ENCODE results near the gene RSPH10B. TPM values are rescaled to one million over a fixed set of nuclear protein-coding genes. Genes with fewer than 3 reads are reported as not detected.
"Not testable (repeated sequence)": the region's sequence is repeated elsewhere in the genome, so short reads cannot be mapped to it uniquely, and the experiment has no call there.

Gene RSPH10B
- polyA plus RNA-seq, 3 donors from 2014 or later, result not detected

DNA sequence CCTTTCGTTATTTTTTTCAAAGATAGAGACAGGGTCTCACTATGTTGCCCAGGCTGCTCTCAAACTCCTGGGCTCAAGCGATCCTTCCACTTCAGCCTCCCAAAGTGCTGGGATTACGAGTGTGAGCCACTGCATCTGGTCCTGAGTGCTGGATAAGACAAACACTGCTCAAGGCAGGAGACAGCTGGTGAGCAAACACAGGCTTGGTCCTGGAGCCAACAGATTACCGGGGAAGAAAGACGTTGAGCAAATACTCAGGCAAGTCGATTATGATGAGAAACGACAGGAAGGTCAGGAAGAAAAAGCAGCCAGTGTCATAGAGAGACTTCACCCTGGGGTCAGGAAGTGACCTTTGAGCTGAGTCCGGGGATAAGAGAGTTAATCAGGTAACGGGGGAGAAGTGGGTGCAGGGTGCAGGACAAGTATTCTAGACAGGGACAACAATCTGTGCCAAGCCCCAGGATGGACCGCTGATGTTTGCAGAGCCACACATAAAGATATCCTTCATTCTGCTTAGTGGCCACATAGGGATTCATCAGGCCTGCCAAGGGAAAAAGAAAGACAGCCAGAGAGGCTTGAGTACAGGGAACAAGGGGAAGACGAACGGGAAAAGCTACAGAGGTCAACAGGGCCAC is 9.3 kb upstream of the RSPH10B start:
- not testable (repeated sequence) for H3K4me3 Mint-ChIP-seq; DNase-seq; H3K27ac Mint-ChIP-seq; H3K27me3 Mint-ChIP-seq (ENCODE audit: low read depth in 3 of 3); H3K4me1 Mint-ChIP-seq; H3K9me3 Mint-ChIP-seq
- peaks cover 3 to 12% (median 7%) of the 10 kb centered on the region in 3 donors for H3K36me3 Mint-ChIP-seq

DNA sequence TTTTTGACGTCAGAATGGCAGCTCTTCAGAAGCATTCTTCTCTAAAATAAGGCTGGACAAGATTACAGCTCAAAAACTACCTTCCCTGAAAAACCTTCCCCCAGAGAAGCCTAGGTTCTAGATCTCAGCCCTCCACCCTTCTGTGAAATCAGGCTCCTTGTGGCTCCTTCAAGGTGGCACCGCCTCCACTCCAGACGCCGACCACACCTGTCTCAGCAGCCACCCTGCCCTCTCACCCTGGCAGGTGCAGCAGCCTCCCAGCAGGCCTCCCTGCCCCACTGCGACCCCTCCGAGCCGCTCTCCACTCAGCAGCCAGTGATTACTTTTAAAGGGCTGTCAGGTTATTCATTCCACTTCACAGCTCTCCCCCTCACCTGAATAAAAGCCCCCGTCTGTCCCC is 3.1 kb upstream of the RSPH10B start:
- not testable (repeated sequence) for H3K4me3 Mint-ChIP-seq; H3K9me3 Mint-ChIP-seq; H3K27me3 Mint-ChIP-seq (ENCODE audit: low read depth in 3 of 3); H3K4me1 Mint-ChIP-seq; H3K36me3 Mint-ChIP-seq; DNase-seq; H3K27ac Mint-ChIP-seq

DNA sequence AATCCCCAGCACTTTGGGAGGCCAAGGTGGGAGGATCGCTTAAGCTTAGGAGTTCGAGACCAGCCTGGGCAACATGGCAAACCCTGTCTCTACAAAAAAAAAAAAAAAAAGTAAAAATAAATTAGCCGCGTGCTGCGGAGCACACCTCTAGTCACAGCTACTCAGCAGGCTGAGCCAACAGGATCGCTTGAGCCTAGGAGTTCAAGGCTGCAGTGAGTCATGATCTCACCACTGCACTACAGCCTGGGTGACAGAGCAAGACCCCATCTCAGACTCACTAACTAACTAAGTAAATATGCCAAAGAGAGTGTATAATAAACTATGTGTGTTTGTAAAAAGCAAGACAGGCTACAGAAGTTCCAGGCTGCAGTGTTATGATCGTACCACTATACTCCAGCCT is 6.7 kb downstream of the RSPH10B start:
- not testable (repeated sequence) for H3K9me3 Mint-ChIP-seq; H3K36me3 Mint-ChIP-seq; H3K4me1 Mint-ChIP-seq; H3K27me3 Mint-ChIP-seq (ENCODE audit: low read depth in 3 of 3); H3K4me3 Mint-ChIP-seq; DNase-seq; H3K27ac Mint-ChIP-seq

DNA sequence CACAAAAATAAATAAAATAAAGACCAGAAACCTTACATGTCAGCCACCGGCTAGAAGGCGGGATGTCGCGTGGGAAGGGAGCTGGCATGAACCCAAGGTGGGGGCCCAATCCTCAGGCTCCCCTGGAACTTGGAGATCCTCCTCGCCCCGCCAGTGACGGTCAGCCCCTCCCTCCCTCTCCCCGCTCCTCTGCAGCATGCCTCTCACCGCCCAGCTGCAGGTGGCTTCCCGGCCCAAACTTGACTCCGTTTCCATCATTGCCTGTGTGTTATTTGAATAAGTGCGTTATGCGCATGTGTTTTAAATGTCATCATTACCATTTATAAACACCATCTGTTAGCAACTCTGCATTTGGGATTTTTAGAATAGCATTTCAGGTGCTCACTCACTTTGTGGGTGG is 7.3 kb downstream of the RSPH10B start:
- not testable (repeated sequence) for DNase-seq; H3K9me3 Mint-ChIP-seq; H3K27me3 Mint-ChIP-seq (ENCODE audit: low read depth in 3 of 3); H3K27ac Mint-ChIP-seq; H3K4me1 Mint-ChIP-seq; H3K4me3 Mint-ChIP-seq; H3K36me3 Mint-ChIP-seq

DNA sequence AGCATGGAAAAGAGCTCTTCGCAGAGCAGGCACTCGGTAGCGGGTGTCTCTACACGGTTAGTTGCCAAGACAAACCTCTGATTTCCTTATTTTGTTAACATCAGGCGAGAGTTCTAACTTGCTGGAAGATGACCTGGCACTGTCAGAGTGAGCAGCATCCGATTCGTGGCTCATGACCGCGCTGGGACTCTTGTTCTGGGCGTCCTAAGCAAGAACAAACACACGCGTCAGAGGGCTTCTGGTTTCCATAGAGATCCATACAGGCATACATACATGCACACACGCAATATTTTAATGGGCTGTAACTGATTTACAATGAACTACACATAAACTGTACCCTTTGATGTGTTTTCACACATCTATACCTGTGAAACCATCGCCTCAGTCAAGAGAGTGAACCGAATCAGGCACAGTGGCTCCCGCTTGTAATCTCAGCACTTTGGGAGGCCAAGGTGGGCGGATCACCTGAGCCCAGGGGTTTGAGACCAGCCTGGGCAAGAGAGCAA is 35.5 kb downstream of the RSPH10B start:
- not testable (repeated sequence) for H3K4me1 Mint-ChIP-seq; H3K27me3 Mint-ChIP-seq (ENCODE audit: low read depth in 3 of 3); H3K36me3 Mint-ChIP-seq; H3K4me3 Mint-ChIP-seq; H3K9me3 Mint-ChIP-seq; H3K27ac Mint-ChIP-seq; DNase-seq

DNA sequence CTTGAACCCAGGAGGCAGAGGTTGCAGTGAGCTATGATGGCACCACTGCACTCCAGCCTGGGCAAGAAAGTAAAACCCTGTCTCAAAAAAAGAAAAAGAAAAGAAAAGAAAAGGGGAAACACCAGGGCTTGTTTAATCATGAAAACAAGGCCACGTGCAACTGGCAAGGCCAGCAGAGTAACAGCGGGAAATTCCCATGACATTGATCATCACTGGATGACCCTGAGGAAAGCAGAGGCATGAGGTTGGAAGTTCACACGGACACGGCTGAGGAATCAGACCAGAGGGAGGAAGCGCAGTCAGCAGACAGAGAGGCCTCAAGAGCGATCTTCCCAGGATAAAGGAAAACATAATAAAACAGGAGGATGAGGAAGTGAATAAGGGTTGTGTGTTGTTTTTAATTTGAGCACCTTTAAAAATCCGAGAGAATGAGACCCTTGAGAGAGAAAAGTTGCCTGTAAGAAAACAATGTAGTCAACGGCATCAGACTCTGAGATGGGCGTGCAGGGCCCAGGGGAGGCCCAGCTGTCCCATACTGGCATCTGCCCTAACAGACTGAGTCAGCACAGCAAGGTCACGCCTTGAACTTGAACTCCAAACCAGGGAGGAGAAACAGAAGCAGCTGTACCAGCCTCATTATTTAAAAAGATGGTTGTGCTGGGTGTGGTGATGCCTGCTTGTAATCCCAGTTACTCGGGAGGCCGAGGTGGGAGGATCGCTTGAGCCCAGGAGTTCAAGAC is 38.4 kb downstream of the RSPH10B start:
- H3K4me1 Mint-ChIP-seq; H3K27ac Mint-ChIP-seq; H3K27me3 Mint-ChIP-seq (ENCODE audit: low read depth in 3 of 3); H3K4me3 Mint-ChIP-seq; H3K9me3 Mint-ChIP-seq; H3K36me3 Mint-ChIP-seq; DNase-seq: not testable (repeated sequence)

DNA sequence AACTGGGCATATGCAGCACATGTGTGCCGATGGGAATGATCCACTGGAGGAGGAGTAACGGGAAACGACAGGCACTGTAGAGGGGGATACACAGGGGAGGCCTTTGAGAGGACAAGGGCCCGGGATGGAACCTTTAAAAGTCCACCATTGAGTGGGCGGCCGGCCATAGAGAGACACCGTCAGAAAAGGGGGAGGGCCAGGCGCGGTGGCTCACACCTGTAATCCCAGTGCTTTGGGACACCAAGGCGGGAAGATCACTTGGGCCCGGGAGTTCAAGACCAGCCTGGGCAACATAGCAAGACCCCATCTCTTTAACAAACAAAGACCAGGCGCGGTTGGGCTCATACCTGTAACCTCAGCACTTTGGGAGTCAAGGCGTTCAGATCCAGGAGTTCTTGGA is 39.2 kb downstream of the RSPH10B start:
- H3K27me3 Mint-ChIP-seq (ENCODE audit: low read depth in 3 of 3); H3K36me3 Mint-ChIP-seq; H3K4me3 Mint-ChIP-seq; H3K9me3 Mint-ChIP-seq; DNase-seq; H3K4me1 Mint-ChIP-seq; H3K27ac Mint-ChIP-seq: not testable (repeated sequence)

DNA sequence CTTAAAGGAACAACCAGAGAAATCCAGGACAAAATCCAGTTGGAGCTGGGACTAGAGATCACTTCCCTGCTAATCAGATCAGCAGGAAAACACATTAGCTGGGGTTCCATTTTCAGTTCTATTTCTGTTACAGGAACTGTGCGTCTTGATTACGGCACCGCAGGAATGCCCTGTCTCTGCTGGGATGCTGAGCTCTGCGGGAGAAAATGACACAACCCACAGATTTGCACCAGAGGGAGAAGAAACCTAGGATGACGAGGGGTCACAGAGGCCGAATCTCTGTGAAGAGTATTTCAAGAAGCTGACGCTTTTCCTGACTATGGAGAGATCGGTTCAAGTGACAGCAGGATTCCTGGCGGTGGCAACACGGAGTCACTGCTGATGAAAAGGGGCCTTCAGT is 40.2 kb downstream of the RSPH10B start:
- not testable (repeated sequence) for H3K9me3 Mint-ChIP-seq; H3K4me3 Mint-ChIP-seq; H3K27me3 Mint-ChIP-seq (ENCODE audit: low read depth in 3 of 3); H3K4me1 Mint-ChIP-seq; H3K36me3 Mint-ChIP-seq; DNase-seq; H3K27ac Mint-ChIP-seq

DNA sequence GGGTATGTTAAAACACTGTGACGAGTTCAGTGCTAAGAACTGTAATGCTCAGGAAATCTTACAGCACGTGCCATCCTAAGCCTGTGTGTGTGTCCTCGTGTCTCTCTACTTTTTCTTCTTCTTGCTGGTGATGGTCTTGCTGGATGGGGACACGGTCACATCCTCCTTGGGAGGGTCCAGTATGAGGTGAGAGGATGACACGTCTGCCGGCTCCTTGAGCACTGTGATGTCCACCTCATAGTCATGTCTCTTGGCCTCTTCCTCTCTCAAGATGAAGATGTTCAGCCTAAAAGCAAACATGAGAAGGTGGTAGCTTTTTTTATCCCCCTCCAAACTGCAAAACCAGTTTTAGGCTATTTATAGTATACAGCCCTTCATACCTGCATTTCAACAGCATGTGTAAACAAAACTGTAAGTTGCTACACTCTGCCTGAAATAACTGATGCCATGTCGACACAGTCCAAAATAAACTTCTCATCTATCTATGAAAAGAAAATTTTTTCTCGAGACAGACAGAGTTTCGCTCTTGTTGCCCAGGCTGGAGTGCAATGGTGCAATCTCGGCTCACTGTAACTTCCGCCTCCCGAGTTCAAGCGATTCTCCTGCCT is 44.1 kb downstream of the RSPH10B start:
- H3K27me3 Mint-ChIP-seq (ENCODE audit: low read depth in 3 of 3); H3K4me1 Mint-ChIP-seq; H3K36me3 Mint-ChIP-seq; H3K27ac Mint-ChIP-seq; H3K9me3 Mint-ChIP-seq; DNase-seq; H3K4me3 Mint-ChIP-seq: not testable (repeated sequence)

DNA sequence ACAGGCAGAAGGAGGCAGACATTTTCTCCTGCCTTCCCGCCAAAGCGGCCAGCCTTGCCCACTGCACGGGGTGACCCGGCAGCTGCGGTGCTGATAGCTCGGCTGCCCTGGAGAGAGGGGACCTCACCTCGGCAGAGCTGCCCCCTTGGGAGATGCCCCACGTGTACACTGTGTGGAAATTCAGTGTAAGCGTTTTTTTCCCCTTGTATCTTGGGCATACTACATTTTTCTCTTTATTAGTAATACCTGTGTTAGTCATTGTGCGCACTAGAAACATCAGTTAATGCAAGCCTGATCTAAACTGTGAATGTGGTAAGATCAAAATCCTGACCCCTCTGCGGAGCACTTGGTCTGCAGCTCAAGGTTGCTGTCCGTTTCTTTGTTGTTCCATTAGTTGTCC is 45.9 kb downstream of the RSPH10B start:
- not testable (repeated sequence) for H3K9me3 Mint-ChIP-seq; H3K4me1 Mint-ChIP-seq; H3K36me3 Mint-ChIP-seq; H3K27ac Mint-ChIP-seq; H3K4me3 Mint-ChIP-seq; DNase-seq; H3K27me3 Mint-ChIP-seq (ENCODE audit: low read depth in 3 of 3)

DNA sequence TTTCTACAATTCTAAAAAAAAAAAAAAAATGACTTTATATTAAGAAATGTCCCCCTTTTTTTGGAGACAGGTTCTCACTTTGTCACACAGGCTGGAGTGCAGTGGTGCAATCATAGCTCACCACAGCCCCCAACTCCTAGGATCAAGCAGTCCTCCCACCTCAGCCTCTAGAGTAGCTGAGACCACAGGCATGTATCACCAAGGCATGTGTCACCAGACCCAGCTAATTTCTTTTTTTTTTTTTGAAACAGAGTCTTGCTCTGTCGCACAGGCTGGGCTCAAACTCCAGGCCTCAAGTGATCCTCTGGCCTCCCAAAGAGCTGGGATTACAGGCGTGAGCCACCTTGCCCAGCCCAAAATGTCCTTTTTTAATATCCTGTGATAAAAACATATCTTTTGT is 46.3 kb downstream of the RSPH10B start:
- not testable (repeated sequence) for H3K36me3 Mint-ChIP-seq; H3K4me1 Mint-ChIP-seq; DNase-seq; H3K27me3 Mint-ChIP-seq (ENCODE audit: low read depth in 3 of 3); H3K27ac Mint-ChIP-seq; H3K4me3 Mint-ChIP-seq; H3K9me3 Mint-ChIP-seq

DNA sequence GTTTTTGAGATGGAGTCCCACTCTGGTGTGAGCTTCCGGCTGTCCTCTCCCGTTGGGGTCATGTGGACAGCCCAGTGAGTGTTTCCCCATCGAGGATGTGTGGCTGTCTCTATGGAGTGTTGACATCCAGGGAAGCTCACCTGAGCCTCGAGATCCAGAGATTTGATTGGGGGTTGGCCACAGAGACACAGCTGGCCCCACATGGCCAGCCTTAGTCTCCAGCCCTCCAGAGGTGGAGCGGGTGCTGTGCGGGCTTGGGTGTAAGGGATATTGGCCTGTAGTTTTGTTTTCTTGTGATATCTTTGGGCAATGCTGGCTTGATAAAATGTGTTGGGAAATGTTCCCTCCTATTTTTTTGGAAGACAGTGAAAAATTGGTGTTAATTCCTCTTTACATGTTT is 54.0 kb downstream of the RSPH10B start:
- H3K36me3 Mint-ChIP-seq; H3K4me3 Mint-ChIP-seq; H3K9me3 Mint-ChIP-seq; H3K27ac Mint-ChIP-seq; H3K4me1 Mint-ChIP-seq; H3K27me3 Mint-ChIP-seq (ENCODE audit: low read depth in 3 of 3); DNase-seq: not testable (repeated sequence)

DNA sequence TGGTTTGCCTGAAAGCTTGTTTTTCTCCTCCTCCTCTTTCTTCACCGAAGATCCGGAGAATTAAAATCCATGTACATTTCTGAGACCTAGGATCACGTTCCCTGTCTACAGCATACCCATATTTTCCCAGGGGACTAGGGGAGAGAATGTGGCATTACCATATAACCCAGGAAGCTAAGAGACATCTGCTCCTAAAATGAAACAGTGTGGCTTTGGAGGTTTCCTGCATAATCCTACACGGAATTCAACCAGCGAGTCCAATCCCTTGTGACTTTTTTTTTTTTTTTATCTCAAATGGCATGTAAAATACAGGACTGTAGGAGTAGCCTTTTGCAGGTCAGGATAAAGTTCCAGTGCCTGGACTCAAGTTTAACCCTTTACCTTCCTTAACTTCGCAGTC is 61.7 kb downstream of the RSPH10B start:
- not testable (repeated sequence) for H3K27me3 Mint-ChIP-seq (ENCODE audit: low read depth in 3 of 3); H3K36me3 Mint-ChIP-seq; DNase-seq; H3K9me3 Mint-ChIP-seq; H3K27ac Mint-ChIP-seq; H3K4me1 Mint-ChIP-seq; H3K4me3 Mint-ChIP-seq

DNA sequence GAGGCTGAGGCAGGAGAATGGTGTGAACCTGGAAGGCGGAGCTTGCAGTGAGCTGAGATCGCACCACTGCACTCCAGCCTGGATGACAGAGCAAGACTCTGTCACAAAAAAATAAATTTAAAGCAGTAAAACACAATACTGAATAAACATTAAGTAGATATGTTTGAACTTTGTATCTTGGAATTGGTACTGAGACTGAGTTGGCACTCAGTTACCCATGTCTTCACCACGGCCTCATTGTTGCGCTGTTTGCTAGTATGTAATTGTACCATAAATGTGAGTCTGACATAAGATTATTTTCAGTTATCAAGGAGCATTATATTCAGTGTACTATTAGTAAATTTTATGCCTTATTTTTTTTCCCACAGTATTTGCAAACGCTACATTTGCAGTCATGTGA is 65.8 kb downstream of the RSPH10B start:
- H3K36me3 Mint-ChIP-seq; H3K4me1 Mint-ChIP-seq; DNase-seq; H3K9me3 Mint-ChIP-seq; H3K27ac Mint-ChIP-seq; H3K27me3 Mint-ChIP-seq (ENCODE audit: low read depth in 3 of 3); H3K4me3 Mint-ChIP-seq: not testable (repeated sequence)

DNA sequence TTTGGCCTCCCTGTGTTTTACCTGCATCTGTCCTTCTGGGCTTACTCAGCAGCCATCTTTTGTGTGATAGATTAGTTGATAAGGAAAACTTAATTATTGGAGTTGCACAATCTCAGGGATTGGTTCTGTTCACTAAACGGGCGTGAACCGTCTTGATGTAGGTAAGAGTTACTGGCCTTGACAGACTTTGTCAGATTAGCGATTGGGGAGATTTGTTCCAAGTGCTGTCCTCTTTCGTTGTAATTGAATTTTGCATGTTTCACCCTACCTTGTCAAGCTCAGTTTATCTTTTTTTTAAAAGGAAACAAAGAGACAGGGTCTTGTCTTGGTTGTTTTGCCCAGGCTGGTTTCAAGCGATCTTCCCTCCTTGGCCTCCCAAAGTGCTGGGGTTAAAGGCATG is 67.5 kb downstream of the RSPH10B start:
- not testable (repeated sequence) for H3K4me3 Mint-ChIP-seq; H3K27me3 Mint-ChIP-seq (ENCODE audit: low read depth in 3 of 3); H3K36me3 Mint-ChIP-seq; DNase-seq; H3K9me3 Mint-ChIP-seq; H3K27ac Mint-ChIP-seq
- peaks cover 0 to 13% of the 10 kb centered on the region in 2 donors for H3K4me1 Mint-ChIP-seq

Measured in immature natural killer cell (primary cell).